ENCODE data around the gene NLGN4X.

GRCh38 chrX:5857232-5857631, 371.4 kb downstream of the NLGN4X start:
- TF ChIP-seq POLR2A (IDR thresholded peaks at IDR 0.05; ENCODE audit: low read length) = no peak
- TF ChIP-seq CTCF (IDR thresholded peaks at IDR 0.05) = no peak
- no peak for TF ChIP-seq RCOR1 (IDR thresholded peaks at IDR 0.05; ENCODE audit: low read depth, low read length)
- TF ChIP-seq EP300 (IDR thresholded peaks at IDR 0.05) = no peak
- no peak for TF ChIP-seq PBX3 (IDR thresholded peaks at IDR 0.05)
- TF ChIP-seq TP53 (CRISPR knock-in tag; IDR thresholded peaks at IDR 0.05) = no peak
- no peak for TF ChIP-seq HOXA7 (CRISPR knock-in tag; IDR thresholded peaks at IDR 0.05)
- no peak for TF ChIP-seq MYC (IDR thresholded peaks at IDR 0.05; ENCODE audit: borderline replicate concordance, low read length)
- TF ChIP-seq MAFK (IDR thresholded peaks at IDR 0.05; ENCODE audit: partially characterized antibody) = no peak
- TF ChIP-seq HDAC2 (IDR thresholded peaks at IDR 0.05) = no peak
- TF ChIP-seq JUN (IDR thresholded peaks at IDR 0.05) = no peak
- no peak for TF ChIP-seq POLR2AphosphoS2 (conservative IDR thresholded peaks at IDR 0.05; ENCODE audit: low read length)
